ENCODE results near the gene ELOVL5. TPM values are rescaled to one million over a fixed set of nuclear protein-coding genes. Genes with fewer than 3 reads are reported as not detected.

Gene ELOVL5
- polyA plus RNA-seq, 1 donor from 2014 or later = 31.2 TPM

DNA sequence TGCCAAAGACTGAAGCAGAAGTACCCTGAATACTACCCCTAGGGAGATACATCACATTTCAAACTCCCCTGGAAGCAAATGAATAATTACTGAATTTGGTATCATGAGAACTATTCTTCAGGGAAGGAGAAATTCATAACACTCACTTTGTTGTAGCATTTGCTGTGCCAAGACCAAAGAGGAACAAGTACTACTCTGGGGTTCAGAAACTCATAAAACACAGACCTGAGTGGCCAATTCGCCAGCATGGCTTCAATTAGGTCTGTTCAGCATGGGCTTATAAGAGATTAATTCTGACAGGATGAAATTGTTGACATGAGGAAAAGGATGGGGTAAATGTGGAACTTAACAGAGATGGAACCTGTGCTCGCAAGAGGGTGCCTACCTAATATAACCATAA is 6.5 kb downstream of the ELOVL5 start:
- H3K27ac ChIP-seq (ENCODE audit: low read length) = no peak overlapping the region
- H3K9ac ChIP-seq (ENCODE audit: low read length) = no peak overlapping the region
- H3K4me3 ChIP-seq (ENCODE audit: low read length) = no peak overlapping the region
- no peaks in the 10 kb centered on the region for H3K9me3 ChIP-seq (ENCODE audit: low read length)
- H3K27me3 ChIP-seq (ENCODE audit: insufficient read depth, low read depth, low read length) = no peaks in the 10 kb centered on the region
- peaks cover 7% of the 10 kb centered on the region for H3F3A ChIP-seq (ENCODE audit: insufficient read depth, low read length, poor library complexity, severe bottlenecking)
- peaks cover 93% of the 10 kb centered on the region for H3K79me2 ChIP-seq (replicated peaks; ENCODE audit: insufficient read depth, low read length)
- H3K4me2 ChIP-seq (ENCODE audit: low read length) = no peak overlapping the region
- no peak for TF ChIP-seq RAD21 (conservative IDR thresholded peaks at IDR 0.05)
- no peak for TF ChIP-seq EZH2 (IDR thresholded peaks at IDR 0.05; ENCODE audit: borderline replicate concordance, insufficient read depth, low read length, poor library complexity, severe bottlenecking)
- TF ChIP-seq EP300 (conservative IDR thresholded peaks at IDR 0.05; ENCODE audit: poor library complexity, severe bottlenecking) = no peak
- TF ChIP-seq, protein P1, sequence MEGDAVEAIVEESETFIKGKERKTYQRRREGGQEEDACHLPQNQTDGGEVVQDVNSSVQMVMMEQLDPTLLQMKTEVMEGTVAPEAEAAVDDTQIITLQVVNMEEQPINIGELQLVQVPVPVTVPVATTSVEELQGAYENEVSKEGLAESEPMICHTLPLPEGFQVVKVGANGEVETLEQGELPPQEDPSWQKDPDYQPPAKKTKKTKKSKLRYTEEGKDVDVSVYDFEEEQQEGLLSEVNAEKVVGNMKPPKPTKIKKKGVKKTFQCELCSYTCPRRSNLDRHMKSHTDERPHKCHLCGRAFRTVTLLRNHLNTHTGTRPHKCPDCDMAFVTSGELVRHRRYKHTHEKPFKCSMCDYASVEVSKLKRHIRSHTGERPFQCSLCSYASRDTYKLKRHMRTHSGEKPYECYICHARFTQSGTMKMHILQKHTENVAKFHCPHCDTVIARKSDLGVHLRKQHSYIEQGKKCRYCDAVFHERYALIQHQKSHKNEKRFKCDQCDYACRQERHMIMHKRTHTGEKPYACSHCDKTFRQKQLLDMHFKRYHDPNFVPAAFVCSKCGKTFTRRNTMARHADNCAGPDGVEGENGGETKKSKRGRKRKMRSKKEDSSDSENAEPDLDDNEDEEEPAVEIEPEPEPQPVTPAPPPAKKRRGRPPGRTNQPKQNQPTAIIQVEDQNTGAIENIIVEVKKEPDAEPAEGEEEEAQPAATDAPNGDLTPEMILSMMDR (IDR thresholded peaks at IDR 0.05; ENCODE audit: poor library complexity, severe bottlenecking) = no peak
- no peak for TF ChIP-seq MXI1 (conservative IDR thresholded peaks at IDR 0.05; ENCODE audit: poor library complexity, severe bottlenecking)
- TF ChIP-seq TAF1 (IDR thresholded peaks at IDR 0.05; ENCODE audit: low read depth) = no peak
- no peak for TF ChIP-seq SMC3 (conservative IDR thresholded peaks at IDR 0.05; ENCODE audit: poor library complexity)
- TF ChIP-seq, protein P2, sequence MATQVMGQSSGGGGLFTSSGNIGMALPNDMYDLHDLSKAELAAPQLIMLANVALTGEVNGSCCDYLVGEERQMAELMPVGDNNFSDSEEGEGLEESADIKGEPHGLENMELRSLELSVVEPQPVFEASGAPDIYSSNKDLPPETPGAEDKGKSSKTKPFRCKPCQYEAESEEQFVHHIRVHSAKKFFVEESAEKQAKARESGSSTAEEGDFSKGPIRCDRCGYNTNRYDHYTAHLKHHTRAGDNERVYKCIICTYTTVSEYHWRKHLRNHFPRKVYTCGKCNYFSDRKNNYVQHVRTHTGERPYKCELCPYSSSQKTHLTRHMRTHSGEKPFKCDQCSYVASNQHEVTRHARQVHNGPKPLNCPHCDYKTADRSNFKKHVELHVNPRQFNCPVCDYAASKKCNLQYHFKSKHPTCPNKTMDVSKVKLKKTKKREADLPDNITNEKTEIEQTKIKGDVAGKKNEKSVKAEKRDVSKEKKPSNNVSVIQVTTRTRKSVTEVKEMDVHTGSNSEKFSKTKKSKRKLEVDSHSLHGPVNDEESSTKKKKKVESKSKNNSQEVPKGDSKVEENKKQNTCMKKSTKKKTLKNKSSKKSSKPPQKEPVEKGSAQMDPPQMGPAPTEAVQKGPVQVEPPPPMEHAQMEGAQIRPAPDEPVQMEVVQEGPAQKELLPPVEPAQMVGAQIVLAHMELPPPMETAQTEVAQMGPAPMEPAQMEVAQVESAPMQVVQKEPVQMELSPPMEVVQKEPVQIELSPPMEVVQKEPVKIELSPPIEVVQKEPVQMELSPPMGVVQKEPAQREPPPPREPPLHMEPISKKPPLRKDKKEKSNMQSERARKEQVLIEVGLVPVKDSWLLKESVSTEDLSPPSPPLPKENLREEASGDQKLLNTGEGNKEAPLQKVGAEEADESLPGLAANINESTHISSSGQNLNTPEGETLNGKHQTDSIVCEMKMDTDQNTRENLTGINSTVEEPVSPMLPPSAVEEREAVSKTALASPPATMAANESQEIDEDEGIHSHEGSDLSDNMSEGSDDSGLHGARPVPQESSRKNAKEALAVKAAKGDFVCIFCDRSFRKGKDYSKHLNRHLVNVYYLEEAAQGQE (IDR thresholded peaks at IDR 0.05; ENCODE audit: borderline replicate concordance) = no peak
- TF ChIP-seq POLR2AphosphoS5 (IDR thresholded peaks at IDR 0.05) = no peak
- no peak overlapping the region for H2AFZ ChIP-seq (ENCODE audit: low read depth, low read length)
- no peaks in the 10 kb centered on the region for H3K9me2 ChIP-seq (ENCODE audit: insufficient read depth, low read length)
- no peaks in the 10 kb centered on the region for H3K36me3 ChIP-seq (ENCODE audit: insufficient read depth, low read length)
- no peaks in the 10 kb centered on the region for H4K20me1 ChIP-seq (ENCODE audit: insufficient read depth)

DNA sequence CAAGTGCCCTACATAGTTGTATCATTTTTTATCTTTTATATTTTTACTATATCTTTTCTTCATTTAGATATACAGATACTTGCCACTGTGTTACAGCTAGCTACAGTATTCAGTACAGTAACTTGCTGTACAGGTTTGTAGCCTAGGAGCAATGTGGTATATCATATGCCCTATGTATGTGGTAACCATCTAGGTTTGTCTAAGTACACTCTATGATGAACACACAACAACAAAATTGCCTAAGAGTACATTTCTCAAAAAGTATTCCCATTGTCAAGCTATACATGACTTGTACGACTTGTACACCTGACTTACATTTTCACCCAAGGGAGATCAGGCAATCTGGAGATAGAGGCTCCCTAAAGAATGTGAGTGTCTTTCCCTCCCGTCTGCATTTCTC is 8.2 kb downstream of the ELOVL5 start:
- no peaks in the 10 kb centered on the region for H3K36me3 ChIP-seq (ENCODE audit: insufficient read depth, low read length)
- no peak overlapping the region for H3K4me2 ChIP-seq (ENCODE audit: low read length)
- H3K9ac ChIP-seq (ENCODE audit: low read length) = no peak overlapping the region
- no peaks in the 10 kb centered on the region for H3K9me2 ChIP-seq (ENCODE audit: insufficient read depth, low read length)
- H2AFZ ChIP-seq (ENCODE audit: low read depth, low read length) = no peak overlapping the region
- no peak for TF ChIP-seq EZH2 (IDR thresholded peaks at IDR 0.05; ENCODE audit: borderline replicate concordance, insufficient read depth, low read length, poor library complexity, severe bottlenecking)
- no peak for TF ChIP-seq RAD21 (conservative IDR thresholded peaks at IDR 0.05)
- TF ChIP-seq, protein P2 (IDR thresholded peaks at IDR 0.05; ENCODE audit: borderline replicate concordance) = no peak
- TF ChIP-seq, protein P1 (IDR thresholded peaks at IDR 0.05; ENCODE audit: poor library complexity, severe bottlenecking) = no peak
- no peak for TF ChIP-seq EP300 (conservative IDR thresholded peaks at IDR 0.05; ENCODE audit: poor library complexity, severe bottlenecking)
- TF ChIP-seq POLR2AphosphoS5 (IDR thresholded peaks at IDR 0.05) = no peak
- no peak for TF ChIP-seq SMC3 (conservative IDR thresholded peaks at IDR 0.05; ENCODE audit: poor library complexity)
- no peak for TF ChIP-seq TAF1 (IDR thresholded peaks at IDR 0.05; ENCODE audit: low read depth)
- no peak for TF ChIP-seq MXI1 (conservative IDR thresholded peaks at IDR 0.05; ENCODE audit: poor library complexity, severe bottlenecking)
- no peaks in the 10 kb centered on the region for H3F3A ChIP-seq (ENCODE audit: insufficient read depth, low read length, poor library complexity, severe bottlenecking)
- H3K9me3 ChIP-seq (ENCODE audit: low read length) = no peaks in the 10 kb centered on the region
- no peak overlapping the region for H3K27ac ChIP-seq (ENCODE audit: low read length)
- H4K20me1 ChIP-seq (ENCODE audit: insufficient read depth) = no peaks in the 10 kb centered on the region
- no peaks in the 10 kb centered on the region for H3K27me3 ChIP-seq (ENCODE audit: insufficient read depth, low read depth, low read length)
- H3K4me3 ChIP-seq (ENCODE audit: low read length) = no peak overlapping the region
- peaks cover 94% of the 10 kb centered on the region for H3K79me2 ChIP-seq (replicated peaks; ENCODE audit: insufficient read depth, low read length)

All from neural cell (in vitro differentiated cells).